ENCODE measurements around the gene KIF26B.

The KIF26B gene

GRCh38 chr1:245301921-245302320 lies 147.1 kb downstream of the KIF26B start:
- DNase-seq (ENCODE audit: insufficient read length, low spot score): no peak
- no peak for TF ChIP-seq CTCF (IDR thresholded peaks at IDR 0.05; ENCODE audit: insufficient read depth, missing control alignments)
- no peak for FAIRE-seq

GRCh38 chr1:245304698-245305097 lies 149.9 kb downstream of the KIF26B start:
- DNase-seq (ENCODE audit: insufficient read length, low spot score): no peak

GRCh38 chr1:245306020-245306419 lies 151.2 kb downstream of the KIF26B start:
- FAIRE-seq (no peak), DNase-seq (ENCODE audit: insufficient read length, low spot score) (no peak)
- TF ChIP-seq CTCF (IDR thresholded peaks at IDR 0.05; ENCODE audit: insufficient read depth, missing control alignments): no peak

More at GRCh38 chr1:245304698-245305097, 149.9 kb downstream of the KIF26B start:
- no peak for FAIRE-seq
- no peak for TF ChIP-seq CTCF (IDR thresholded peaks at IDR 0.05; ENCODE audit: insufficient read depth, missing control alignments)

GRCh38 chr1:245306628-245307410 lies 152.0 kb downstream of the KIF26B start:
- TF ChIP-seq CTCF (IDR thresholded peaks at IDR 0.05; ENCODE audit: insufficient read depth, missing control alignments): no peak
- no peak for DNase-seq (ENCODE audit: insufficient read length, low spot score)
- FAIRE-seq: no peak

GRCh38 chr1:245310571-245311531 lies 156.1 kb downstream of the KIF26B start:
- TF ChIP-seq CTCF (IDR thresholded peaks at IDR 0.05; ENCODE audit: insufficient read depth, missing control alignments): no peak
- FAIRE-seq (no peak), DNase-seq (ENCODE audit: insufficient read length, low spot score) (no peak)

- no peak for TF ChIP-seq CTCF (IDR thresholded peaks at IDR 0.05; ENCODE audit: insufficient read depth, missing control alignments)
- DNase-seq (ENCODE audit: insufficient read length, low spot score) (no peak), FAIRE-seq (no peak)
Measured at GRCh38 chr1:245311887-245312536, 157.2 kb downstream of the KIF26B start.
